Measurements from ENCODE around the gene ZNF48.

- TF ChIP-seq POLR2A (IDR thresholded peaks at IDR 0.05), result peak in 2 of 4 donors; percentile 30 to 83
- peak in 1 of 6 experiments; percentile 18 for TF ChIP-seq CTCF (IDR thresholded peaks at IDR 0.05)
Observed at GRCh38 chr16:30378236-30379157, 16.7 kb upstream of the ZNF48 start.

All from esophagus squamous epithelium (tissue), 4 donors.